H1 (cell line): ENCODE results near the gene CDCA7L. TPM values are rescaled to one million over a fixed set of nuclear protein-coding genes. Genes with fewer than 3 reads are reported as not detected.

Experiments used
- JUND ChIP-seq: IDR thresholded peaks from 2 replicates; pipeline ENCODE4 v1.6.1; 2011; ENCODE audit warnings: mild to moderate bottlenecking, improper control_type of control experiment, low read length
- RFX5 ChIP-seq: IDR thresholded peaks from 2 replicates; pipeline ENCODE4 v1.6.1; 2011; ENCODE audit warnings: low read depth, low read length, improper control_type of control experiment, borderline replicate concordance
- RNF2 ChIP-seq: fragments of 200-900, 300-1000 bp; sonication (generic); IDR thresholded peaks from 2 replicates; pipeline ENCODE4 v1.7.1; 2016; ENCODE audit warnings: borderline replicate concordance, low read depth, mild to moderate bottlenecking, antibody characterized with exemption, low read length; ENCODE audit not compliant: poor library complexity, severe bottlenecking; ENCODE audit errors: missing control alignments
- TEAD4 ChIP-seq: IDR thresholded peaks from 2 replicates; pipeline ENCODE4 v1.6.1; 2012; ENCODE audit warnings: low read depth, low read length, inconsistent platforms, mixed read lengths
- ZNF274 ChIP-seq: IDR thresholded peaks from 2 replicates; pipeline ENCODE4 v1.7.0; 2012; ENCODE audit warnings: low read length, borderline replicate concordance; ENCODE audit errors: extremely low read depth
- polyA plus RNA-seq, 7 experiments: library from polyadenylated mRNA; depleted of rRNA in 3 of 7; stranded (reverse) in 5 of 7; unstranded in 2 of 7; fragments of >200 nt in 5 of 7; fragments of 200-250 nt in 2 of 7; gene quantifications; 1 replicate in 5 of 7; 2 replicates in 1 of 7; 4 replicates in 1 of 7; pipeline versions ENCODE4 v1.2.1 to v1.2.3, GENCODE V29; 2011 to 2013; ENCODE audit warnings: missing spikeins in 2 of 7, mixed read lengths in 2 of 7
- total RNA-seq: library from RNA; stranded (reverse); fragmentation: NEBNext Ultra II Directional; extraction: Animal tissue kit (Norgen Biotek cat#: 25700); gene quantifications from 2 replicates; pipeline ENCODE4 v1.2.1, GENCODE V29; 2021

CDCA7L gene
- total and polyA plus RNA-seq, 2 of the 8 experiments (the other 6 are each of a cell fraction or from before 2014, with no cell fraction given): 93.8 to 168 TPM

DNA sequence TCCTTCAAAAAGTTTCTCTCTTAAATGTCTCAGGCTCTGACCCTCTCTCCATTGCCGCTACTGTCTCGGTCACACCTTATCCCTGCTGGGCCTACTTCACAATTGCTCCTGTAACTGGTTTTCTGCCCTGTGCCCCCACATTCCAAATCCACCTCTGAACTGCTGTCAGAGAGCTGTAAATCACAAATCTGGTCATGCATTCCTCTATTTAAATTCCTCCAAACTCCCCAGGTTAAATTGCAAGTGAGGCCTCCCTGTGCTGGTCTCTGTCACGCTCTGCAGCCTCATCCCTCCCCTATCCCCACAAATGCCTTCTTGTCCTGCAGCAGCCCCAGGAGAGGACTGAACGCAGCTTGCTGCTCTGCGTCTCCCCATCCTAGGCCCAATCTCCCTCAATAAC is 40.4 kb upstream of the CDCA7L start (continued):
- TF ChIP-seq TEAD4: no peak
- no peak for TF ChIP-seq ZNF274
- TF ChIP-seq JUND: no peak
- TF ChIP-seq RFX5: no peak
- TF ChIP-seq RNF2: no peak
